Measurements from ENCODE around the gene ZFYVE9. TPM values are rescaled to one million over a fixed set of nuclear protein-coding genes. Genes with fewer than 3 reads are reported as not detected.

The ZFYVE9 gene
- total RNA-seq, 1 experiment from 2014 or later: 28.4 TPM

GRCh38 chr1:52323731-52324130 lies 181.8 kb downstream of the ZFYVE9 start:
- Histone ChIP-seq H3K18ac (ENCODE audit: insufficient read length, low read depth, low read length) (no peak overlapping the region), H2BK20ac (ENCODE audit: low read depth, low read length, poor library complexity, severe bottlenecking) (no peak overlapping the region), H4K8ac (replicated peaks; ENCODE audit: insufficient read length, low read depth, low read length) (no peak overlapping the region), H3K56ac (ENCODE audit: insufficient read length, low read depth, low read length) (no peak overlapping the region), H3K27me3 (ENCODE audit: insufficient read depth, low read length) (no peaks in the 10 kb centered on the region), H2AK5ac (ENCODE audit: insufficient read length, low read length) (no peak overlapping the region), H3K4me1 (ENCODE audit: insufficient read depth, low read length) (peaks cover 3% of the 10 kb centered on the region; the same call in 1 of the 2 replicates), H3K9ac (ENCODE audit: extremely low read depth, insufficient read length, low read length) (no peak overlapping the region), H2BK5ac (ENCODE audit: insufficient read length, low read length) (no peak overlapping the region), H2BK12ac (ENCODE audit: insufficient read length, low read depth, low read length) (no peak overlapping the region), H3T11ph (ENCODE audit: low read length) (no peak overlapping the region), H3K9me3 (ENCODE audit: control insufficient read depth, low read depth, low read length) (no peaks in the 10 kb centered on the region), H4K20me1 (ENCODE audit: control insufficient read depth, insufficient read depth, insufficient read length) (no peaks in the 10 kb centered on the region), H3K4ac (ENCODE audit: low read depth, low read length) (no peak overlapping the region), H4K5ac (ENCODE audit: insufficient read length, low read depth, low read length) (no peak overlapping the region), H3K4me2 (ENCODE audit: insufficient read depth, insufficient read length, low read length) (no peak overlapping the region), H3K79me2 (ENCODE audit: insufficient read depth, low read length) (no peaks in the 10 kb centered on the region), H3K79me1 (ENCODE audit: insufficient read depth, low read depth, low read length, poor library complexity, severe bottlenecking) (no peaks in the 10 kb centered on the region), H2AFZ (ENCODE audit: low read length) (no peak overlapping the region), H3K23me2 (ENCODE audit: insufficient read length, low read depth, low read length, poor library complexity, severe bottlenecking) (no peaks in the 10 kb centered on the region), H2BK15ac (ENCODE audit: low read depth, low read length) (no peak overlapping the region), H3K27ac (ENCODE audit: insufficient read length, low read depth, low read length) (no peak overlapping the region), H3K14ac (ENCODE audit: insufficient read depth, low read length) (no peak overlapping the region), H2BK120ac (ENCODE audit: low read depth, low read length, poor library complexity, severe bottlenecking) (no peak overlapping the region), H3K23ac (ENCODE audit: insufficient read length, low read depth, low read length) (no peak overlapping the region), H4K91ac (ENCODE audit: insufficient read length, low read depth, low read length) (no peak overlapping the region)
- no peak for DNase-seq
- Mint-ChIP-seq H3K9me3 (no peaks in the 10 kb centered on the region), H3K27ac (no peak overlapping the region; a peak in 1 of 7 replicates), H3K4me1 (peaks cover 10 to 11% of the 10 kb centered on the region in 2 experiments), H3K27me3 (ENCODE audit: low read depth) (no peaks in the 10 kb centered on the region), H3K4me3 (no peak overlapping the region), H3K36me3 (ENCODE audit: insufficient read depth in 1 of 3, low read depth in 3 of 3) (peaks cover 0 to 10% (median 3%) of the 10 kb centered on the region in 3 experiments; a peak in 3 of 7 replicates)
- no peak for TF ChIP-seq CTCF (conservative IDR thresholded peaks at IDR 0.05)
- WGBS (ENCODE audit: extremely low coverage, insufficient read length, low lambda C conversion rate): no CpG with 5 or more reads among the region's 8 CpGs
